IPS-NIHi7 (cell line): ENCODE data around the gene LCN10.
"Not testable (repeated sequence)": the region's sequence is repeated elsewhere in the genome, so short reads cannot be mapped to it uniquely, and the experiment has no call there.

Source experiments
- DNase-seq: peaks from one replicate; pipeline ENCODE4 v3.0.0; 2012; ENCODE audit warnings: mixed read lengths; ENCODE audit errors: extremely low spot score

The LCN10 gene

GRCh38 chr9:136771907-136772415 lies 29.2 kb upstream of the LCN10 start:
- DNase-seq: no peak

GRCh38 chr9:136769710-136770191 lies 27.0 kb upstream of the LCN10 start:
- peak; percentile 83 for DNase-seq

GRCh38 chr9:136766410-136767120 lies 23.8 kb upstream of the LCN10 start:
- DNase-seq: not testable (repeated sequence)

- not testable (repeated sequence) for DNase-seq
Measured at GRCh38 chr9:136765745-136766409, 23.1 kb upstream of the LCN10 start.

GRCh38 chr9:136765041-136765440 lies 22.3 kb upstream of the LCN10 start:
- DNase-seq: no peak

GRCh38 chr9:136764301-136764891 lies 21.7 kb upstream of the LCN10 start, which contains the start of gene LCN15:
LCN15 (minus strand) TSS chr9:136764518; CDS start chr9:136764488, 30 bp downstream.
- peak; percentile 7 for DNase-seq

- no peak for DNase-seq
Measured at GRCh38 chr9:136763649-136764035, 20.9 kb upstream of the LCN10 start.

- DNase-seq: peak; percentile 95
Measured at GRCh38 chr9:136762915-136763648, 20.3 kb upstream of the LCN10 start.

GRCh38 chr9:136762221-136762691 lies 19.5 kb upstream of the LCN10 start:
- peak; percentile 9 for DNase-seq

GRCh38 chr9:136761545-136761981 lies 18.8 kb upstream of the LCN10 start:
- DNase-seq: peak; percentile 4

- DNase-seq: peak; percentile 57
Measured at GRCh38 chr9:136760834-136761544, 18.2 kb upstream of the LCN10 start.

- DNase-seq: peak; percentile 11
Measured at GRCh38 chr9:136760424-136760823, 17.7 kb upstream of the LCN10 start.

- peak; percentile 8 for DNase-seq
Measured at GRCh38 chr9:136759436-136760325, 16.9 kb upstream of the LCN10 start.

- DNase-seq: no peak
Measured at GRCh38 chr9:136759001-136759400, 16.3 kb upstream of the LCN10 start.

GRCh38 chr9:136757751-136758140 lies 15.0 kb upstream of the LCN10 start:
- DNase-seq: no peak

- no peak for DNase-seq
Measured at GRCh38 chr9:136757328-136757727, 14.6 kb upstream of the LCN10 start.

- no peak for DNase-seq
Measured at GRCh38 chr9:136756836-136757235, 14.1 kb upstream of the LCN10 start.

- DNase-seq: no peak
Measured at GRCh38 chr9:136756134-136756438, 13.3 kb upstream of the LCN10 start.

GRCh38 chr9:136755302-136756133 lies 12.8 kb upstream of the LCN10 start:
- not testable (repeated sequence) for DNase-seq
